H9 (cell line): ENCODE measurements around the gene TTC6. TPM values are rescaled to one million over a fixed set of nuclear protein-coding genes. Genes with fewer than 3 reads are reported as not detected.

Source experiments
- DNase-seq: peaks from one replicate; pipeline ENCODE4 v3.0.0-alpha.2; 2017
- H2AFZ ChIP-seq: one replicate; pipeline ENCODE4 v1.6.1; 2013; ENCODE audit warnings: mild to moderate bottlenecking, low read length, control low read depth, moderate library complexity
- H2AK5ac ChIP-seq: 2 replicates; pipeline ENCODE4 v1.6.1; 2013; ENCODE audit warnings: low read length, control low read depth, mixed read lengths; ENCODE audit not compliant: insufficient read length
- H2BK120ac ChIP-seq: one replicate; pipeline ENCODE4 v1.6.1; 2013; ENCODE audit warnings: low read depth, mild to moderate bottlenecking, low read length, control low read depth, inconsistent platforms; ENCODE audit not compliant: poor library complexity, severe bottlenecking
- H2BK12ac ChIP-seq: 2 replicates; pipeline ENCODE4 v1.6.1; 2013; ENCODE audit warnings: low read length, control low read depth, mixed read lengths, low read depth; ENCODE audit not compliant: insufficient read length
- H2BK15ac ChIP-seq: 2 replicates; pipeline ENCODE4 v1.6.1; 2013; ENCODE audit warnings: low read depth, low read length, control low read depth
- H2BK20ac ChIP-seq: one replicate; pipeline ENCODE4 v1.6.1; 2013; ENCODE audit warnings: low read depth, mild to moderate bottlenecking, low read length, control low read depth, inconsistent platforms; ENCODE audit not compliant: poor library complexity, severe bottlenecking
- H2BK5ac ChIP-seq: 2 replicates; pipeline ENCODE4 v1.6.1; 2013; ENCODE audit warnings: low read length, control low read depth, mixed read lengths; ENCODE audit not compliant: insufficient read length
- H3K14ac ChIP-seq: 2 replicates; pipeline ENCODE4 v1.6.1; 2013; ENCODE audit warnings: low read length, control low read depth; ENCODE audit not compliant: insufficient read depth
- H3K18ac ChIP-seq: 2 replicates; pipeline ENCODE4 v1.6.1; 2013; ENCODE audit warnings: low read depth, mild to moderate bottlenecking, mixed read lengths, low read length, control low read depth; ENCODE audit not compliant: insufficient read length
- H3K23ac ChIP-seq: 2 replicates; pipeline ENCODE4 v1.6.1; 2013; ENCODE audit warnings: low read length, control low read depth, mixed read lengths, low read depth; ENCODE audit not compliant: insufficient read length
- H3K23me2 ChIP-seq: 2 replicates; pipeline ENCODE4 v1.6.1; 2013; ENCODE audit warnings: low read depth, mild to moderate bottlenecking, mixed read lengths, low read length, control low read depth; ENCODE audit not compliant: insufficient read length, poor library complexity, severe bottlenecking
- H3K27ac ChIP-seq: 2 replicates; pipeline ENCODE4 v1.5.1; 2013; ENCODE audit warnings: low read length, control low read depth, mixed read lengths, low read depth; ENCODE audit not compliant: insufficient read length
- H3K27me3 ChIP-seq: 2 replicates; pipeline ENCODE4 v1.6.1; 2013; ENCODE audit warnings: low read length, control low read depth, inconsistent platforms; ENCODE audit not compliant: insufficient read depth
- H3K4ac ChIP-seq: 2 replicates; pipeline ENCODE4 v1.6.1; 2013; ENCODE audit warnings: low read depth, mild to moderate bottlenecking, control low read depth, inconsistent platforms, low read length, moderate library complexity
- H3K4me1 ChIP-seq: 2 replicates; pipeline ENCODE4 v1.6.1; 2013; ENCODE audit warnings: low read length, control low read depth, inconsistent platforms; ENCODE audit not compliant: insufficient read depth
- H3K4me2 ChIP-seq: 2 replicates; pipeline ENCODE4 v1.6.1; 2013; ENCODE audit warnings: low read length, control low read depth, mixed read lengths; ENCODE audit not compliant: insufficient read length, insufficient read depth
- H3K56ac ChIP-seq: 2 replicates; pipeline ENCODE4 v1.6.1; 2013; ENCODE audit warnings: low read depth, mild to moderate bottlenecking, mixed read lengths, low read length, control low read depth; ENCODE audit not compliant: insufficient read length
- H3K79me1 ChIP-seq: 2 replicates; pipeline ENCODE4 v1.6.1; 2013; ENCODE audit warnings: low read depth, mild to moderate bottlenecking, moderate library complexity, low read length, control low read depth, inconsistent platforms; ENCODE audit not compliant: insufficient read depth, poor library complexity, severe bottlenecking
- H3K79me2 ChIP-seq: 2 replicates; pipeline ENCODE4 v1.6.1; 2013; ENCODE audit warnings: low read length, control low read depth, inconsistent platforms; ENCODE audit not compliant: insufficient read depth
- H3K9ac ChIP-seq: 2 replicates; pipeline ENCODE4 v1.6.1; 2013; ENCODE audit warnings: low read length, control low read depth, mixed read lengths; ENCODE audit not compliant: insufficient read length; ENCODE audit errors: extremely low read depth
- H3K9me3 ChIP-seq: one replicate; pipeline ENCODE4 v1.6.1; 2013; ENCODE audit warnings: low read depth, low read length, inconsistent platforms; ENCODE audit not compliant: control insufficient read depth
- H3T11ph ChIP-seq: one replicate; pipeline ENCODE4 v1.6.1; 2013; ENCODE audit warnings: mild to moderate bottlenecking, low read length, control low read depth, inconsistent platforms
- H4K20me1 ChIP-seq: one replicate; pipeline ENCODE4 v1.6.1; 2013; ENCODE audit not compliant: control insufficient read depth, insufficient read length, insufficient read depth
- H4K5ac ChIP-seq: 2 replicates; pipeline ENCODE4 v1.6.1; 2013; ENCODE audit warnings: low read depth, mild to moderate bottlenecking, mixed read lengths, low read length, control low read depth; ENCODE audit not compliant: insufficient read length
- H4K8ac ChIP-seq: replicated peaks from 2 replicates; pipeline ENCODE4 v1.6.1; 2013; ENCODE audit warnings: low read length, control low read depth, mixed read lengths, low read depth; ENCODE audit not compliant: insufficient read length
- H4K91ac ChIP-seq: 2 replicates; pipeline ENCODE4 v1.6.1; 2013; ENCODE audit warnings: low read depth, mild to moderate bottlenecking, moderate library complexity, mixed read lengths, low read length, control low read depth; ENCODE audit not compliant: insufficient read length
- H3K27ac Mint-ChIP-seq, 3 experiments: 2 replicates in 2 of 3; 3 replicates in 1 of 3; pipeline ENCODE4 v1.8.0; 2020 to 2021; ENCODE audit warnings: mixed read lengths in 3 of 3, mild to moderate bottlenecking in 1 of 3, moderate library complexity in 1 of 3
- H3K27me3 Mint-ChIP-seq: 2 replicates; pipeline ENCODE4 v1.8.0; 2021; ENCODE audit warnings: low read depth, mild to moderate bottlenecking, moderate library complexity, mixed read lengths
- H3K36me3 Mint-ChIP-seq, 3 experiments: 2 replicates in 2 of 3; 3 replicates in 1 of 3; pipeline ENCODE4 v1.8.0; 2020 to 2021; ENCODE audit warnings: low read depth in 3 of 3, mixed read lengths in 3 of 3; ENCODE audit not compliant: insufficient read depth in 1 of 3
- H3K4me1 Mint-ChIP-seq, 2 experiments: 2 replicates each; pipeline ENCODE4 v1.8.0; 2020; ENCODE audit warnings: mixed read lengths in 2 of 2
- H3K4me3 Mint-ChIP-seq, 2 experiments: 2 replicates in 1 of 2; 3 replicates in 1 of 2; pipeline ENCODE4 v1.8.0; 2020 to 2021; ENCODE audit warnings: mild to moderate bottlenecking in 2 of 2, mixed read lengths in 2 of 2, moderate library complexity in 1 of 2
- H3K9me3 Mint-ChIP-seq, 2 experiments: 2 replicates in 1 of 2; 3 replicates in 1 of 2; pipeline ENCODE4 v1.8.0; 2020; ENCODE audit warnings: mild to moderate bottlenecking in 2 of 2, mixed read lengths in 2 of 2, moderate library complexity in 1 of 2
- WGBS: extraction: QIAGEN DNeasy Blood & Tissue Kit; methylation state at CpG from one replicate; pipeline ENCODE4 v1.1.7; 2013; ENCODE audit warnings: missing lambda C conversion rate, low lambda C conversion rate, mixed read lengths; ENCODE audit not compliant: insufficient read length; ENCODE audit errors: extremely low coverage; 5-methylcytosine and 5-hydroxymethylcytosine counted together
- total RNA-seq: library from RNA; stranded (reverse); gene quantifications from 2 replicates; pipeline ENCODE4 v1.2.1, GENCODE V29; 2021
- TF ChIP-seq, protein P1 (sequence below): fragments of 200-600 bp; sonication (generic); conservative IDR thresholded peaks from 3 replicates; pipeline ENCODE4 v1.8.0; 2021; ENCODE audit warnings: antibody characterized with exemption, mild to moderate bottlenecking

The TTC6 gene
- total RNA-seq, 1 experiment from 2014 or later: 0.24 TPM

DNA sequence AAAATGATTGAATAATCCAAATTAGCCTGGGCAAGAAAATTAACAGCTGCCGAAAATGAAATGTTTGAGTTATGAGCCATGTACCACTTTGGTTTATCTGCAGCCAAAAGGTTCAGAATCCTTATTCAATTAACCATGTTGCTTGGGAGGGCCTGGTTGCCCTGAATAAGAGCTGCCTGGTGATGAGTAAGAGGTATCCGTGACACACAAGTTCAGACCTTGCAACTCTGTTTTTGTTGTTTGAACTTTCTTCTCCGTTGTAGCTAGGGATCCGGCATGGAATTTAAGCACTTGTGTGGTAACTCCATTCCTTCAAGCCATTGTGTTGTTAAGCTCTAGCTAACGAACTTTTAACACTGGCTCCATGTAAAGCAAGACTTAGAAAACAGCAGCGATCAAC is 36.0 kb upstream of the TTC6 start:
- Histone ChIP-seq H3K56ac (no peak overlapping the region), H2BK120ac (no peak overlapping the region), H3K23ac (no peak overlapping the region), H4K20me1 (no peaks in the 10 kb centered on the region), H3K79me2 (no peaks in the 10 kb centered on the region), H2BK15ac (no peak overlapping the region), H3T11ph (no peak overlapping the region), H4K91ac (no peak overlapping the region), H3K9me3 (no peaks in the 10 kb centered on the region), H3K23me2 (no peaks in the 10 kb centered on the region), H2AFZ (no peak overlapping the region), H2BK20ac (no peak overlapping the region), H3K9ac (no peak overlapping the region), H2BK5ac (no peak overlapping the region), H3K4me2 (no peak overlapping the region), H3K14ac (no peak overlapping the region), H3K4me1 (no peaks in the 10 kb centered on the region), H3K27ac (no peak overlapping the region), H3K18ac (no peak overlapping the region), H4K8ac (no peak overlapping the region), H3K4ac (no peak overlapping the region), H2BK12ac (no peak overlapping the region), H3K79me1 (no peaks in the 10 kb centered on the region), H4K5ac (no peak overlapping the region), H2AK5ac (no peak overlapping the region), H3K27me3 (no peaks in the 10 kb centered on the region)
- WGBS: no CpG with 5 or more reads among the region's 6 CpGs
- Mint-ChIP-seq H3K36me3 (peaks cover 5 to 18% (median 12%) of the 10 kb centered on the region in 3 experiments), H3K4me1 (0 out of 4 replicates have a peak, but pooled peaks cover 0 to 2% of the 10 kb centered on the region in 2 experiments), H3K4me3 (no peak overlapping the region), H3K27ac (no peak overlapping the region), H3K9me3 (peaks cover 16 to 18% of the 10 kb centered on the region in 2 experiments), H3K27me3 (no peaks in the 10 kb centered on the region; the same call in 1 of the 2 replicates)
- TF ChIP-seq, protein P1, sequence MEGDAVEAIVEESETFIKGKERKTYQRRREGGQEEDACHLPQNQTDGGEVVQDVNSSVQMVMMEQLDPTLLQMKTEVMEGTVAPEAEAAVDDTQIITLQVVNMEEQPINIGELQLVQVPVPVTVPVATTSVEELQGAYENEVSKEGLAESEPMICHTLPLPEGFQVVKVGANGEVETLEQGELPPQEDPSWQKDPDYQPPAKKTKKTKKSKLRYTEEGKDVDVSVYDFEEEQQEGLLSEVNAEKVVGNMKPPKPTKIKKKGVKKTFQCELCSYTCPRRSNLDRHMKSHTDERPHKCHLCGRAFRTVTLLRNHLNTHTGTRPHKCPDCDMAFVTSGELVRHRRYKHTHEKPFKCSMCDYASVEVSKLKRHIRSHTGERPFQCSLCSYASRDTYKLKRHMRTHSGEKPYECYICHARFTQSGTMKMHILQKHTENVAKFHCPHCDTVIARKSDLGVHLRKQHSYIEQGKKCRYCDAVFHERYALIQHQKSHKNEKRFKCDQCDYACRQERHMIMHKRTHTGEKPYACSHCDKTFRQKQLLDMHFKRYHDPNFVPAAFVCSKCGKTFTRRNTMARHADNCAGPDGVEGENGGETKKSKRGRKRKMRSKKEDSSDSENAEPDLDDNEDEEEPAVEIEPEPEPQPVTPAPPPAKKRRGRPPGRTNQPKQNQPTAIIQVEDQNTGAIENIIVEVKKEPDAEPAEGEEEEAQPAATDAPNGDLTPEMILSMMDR: no peak
- DNase-seq: no peak
